ENCODE results near the gene S100A4.

DNA sequence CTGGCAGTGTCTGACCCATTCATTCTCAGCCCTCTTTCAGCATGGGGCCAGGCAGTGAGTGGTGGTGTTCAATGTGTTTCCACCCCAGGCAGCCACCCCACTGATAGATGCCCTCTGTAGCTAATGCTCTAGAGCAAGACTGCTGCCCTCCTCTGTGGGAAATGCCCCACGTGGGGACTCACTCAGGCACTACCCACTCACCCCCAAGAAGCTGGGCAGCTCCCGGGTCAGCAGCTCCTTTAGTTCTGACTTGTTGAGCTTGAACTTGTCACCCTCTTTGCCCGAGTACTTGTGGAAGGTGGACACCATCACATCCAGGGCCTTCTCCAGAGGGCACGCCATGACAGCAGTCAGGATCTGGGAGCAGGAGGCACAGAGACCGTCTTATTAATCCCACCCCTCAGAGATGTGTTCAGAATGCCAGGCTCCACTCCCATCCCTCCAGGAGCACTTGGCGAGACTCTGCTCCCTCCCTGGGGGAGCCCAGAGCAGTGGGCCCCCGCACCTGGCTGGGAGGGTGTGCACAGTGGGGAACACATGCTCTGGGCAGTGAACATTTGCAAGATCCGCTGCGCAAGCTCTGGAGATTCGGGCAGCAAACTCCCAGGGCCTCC is 1.0 kb downstream of the S100A4 start:
- TF ChIP-seq, protein P1, sequence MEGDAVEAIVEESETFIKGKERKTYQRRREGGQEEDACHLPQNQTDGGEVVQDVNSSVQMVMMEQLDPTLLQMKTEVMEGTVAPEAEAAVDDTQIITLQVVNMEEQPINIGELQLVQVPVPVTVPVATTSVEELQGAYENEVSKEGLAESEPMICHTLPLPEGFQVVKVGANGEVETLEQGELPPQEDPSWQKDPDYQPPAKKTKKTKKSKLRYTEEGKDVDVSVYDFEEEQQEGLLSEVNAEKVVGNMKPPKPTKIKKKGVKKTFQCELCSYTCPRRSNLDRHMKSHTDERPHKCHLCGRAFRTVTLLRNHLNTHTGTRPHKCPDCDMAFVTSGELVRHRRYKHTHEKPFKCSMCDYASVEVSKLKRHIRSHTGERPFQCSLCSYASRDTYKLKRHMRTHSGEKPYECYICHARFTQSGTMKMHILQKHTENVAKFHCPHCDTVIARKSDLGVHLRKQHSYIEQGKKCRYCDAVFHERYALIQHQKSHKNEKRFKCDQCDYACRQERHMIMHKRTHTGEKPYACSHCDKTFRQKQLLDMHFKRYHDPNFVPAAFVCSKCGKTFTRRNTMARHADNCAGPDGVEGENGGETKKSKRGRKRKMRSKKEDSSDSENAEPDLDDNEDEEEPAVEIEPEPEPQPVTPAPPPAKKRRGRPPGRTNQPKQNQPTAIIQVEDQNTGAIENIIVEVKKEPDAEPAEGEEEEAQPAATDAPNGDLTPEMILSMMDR (IDR thresholded peaks at IDR 0.05; ENCODE audit: poor library complexity, severe bottlenecking), result no peak
- no peak for TF ChIP-seq EZH2 (IDR thresholded peaks at IDR 0.05; ENCODE audit: borderline replicate concordance, insufficient read depth, low read length, poor library complexity, severe bottlenecking)
- no peak for TF ChIP-seq SMC3 (conservative IDR thresholded peaks at IDR 0.05; ENCODE audit: poor library complexity)
- no peak for TF ChIP-seq MXI1 (conservative IDR thresholded peaks at IDR 0.05; ENCODE audit: poor library complexity, severe bottlenecking)
- TF ChIP-seq EP300 (conservative IDR thresholded peaks at IDR 0.05; ENCODE audit: poor library complexity, severe bottlenecking), result no peak
- TF ChIP-seq, protein P2, sequence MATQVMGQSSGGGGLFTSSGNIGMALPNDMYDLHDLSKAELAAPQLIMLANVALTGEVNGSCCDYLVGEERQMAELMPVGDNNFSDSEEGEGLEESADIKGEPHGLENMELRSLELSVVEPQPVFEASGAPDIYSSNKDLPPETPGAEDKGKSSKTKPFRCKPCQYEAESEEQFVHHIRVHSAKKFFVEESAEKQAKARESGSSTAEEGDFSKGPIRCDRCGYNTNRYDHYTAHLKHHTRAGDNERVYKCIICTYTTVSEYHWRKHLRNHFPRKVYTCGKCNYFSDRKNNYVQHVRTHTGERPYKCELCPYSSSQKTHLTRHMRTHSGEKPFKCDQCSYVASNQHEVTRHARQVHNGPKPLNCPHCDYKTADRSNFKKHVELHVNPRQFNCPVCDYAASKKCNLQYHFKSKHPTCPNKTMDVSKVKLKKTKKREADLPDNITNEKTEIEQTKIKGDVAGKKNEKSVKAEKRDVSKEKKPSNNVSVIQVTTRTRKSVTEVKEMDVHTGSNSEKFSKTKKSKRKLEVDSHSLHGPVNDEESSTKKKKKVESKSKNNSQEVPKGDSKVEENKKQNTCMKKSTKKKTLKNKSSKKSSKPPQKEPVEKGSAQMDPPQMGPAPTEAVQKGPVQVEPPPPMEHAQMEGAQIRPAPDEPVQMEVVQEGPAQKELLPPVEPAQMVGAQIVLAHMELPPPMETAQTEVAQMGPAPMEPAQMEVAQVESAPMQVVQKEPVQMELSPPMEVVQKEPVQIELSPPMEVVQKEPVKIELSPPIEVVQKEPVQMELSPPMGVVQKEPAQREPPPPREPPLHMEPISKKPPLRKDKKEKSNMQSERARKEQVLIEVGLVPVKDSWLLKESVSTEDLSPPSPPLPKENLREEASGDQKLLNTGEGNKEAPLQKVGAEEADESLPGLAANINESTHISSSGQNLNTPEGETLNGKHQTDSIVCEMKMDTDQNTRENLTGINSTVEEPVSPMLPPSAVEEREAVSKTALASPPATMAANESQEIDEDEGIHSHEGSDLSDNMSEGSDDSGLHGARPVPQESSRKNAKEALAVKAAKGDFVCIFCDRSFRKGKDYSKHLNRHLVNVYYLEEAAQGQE (IDR thresholded peaks at IDR 0.05; ENCODE audit: borderline replicate concordance), result no peak
